Vagina (tissue), 2 donors: ENCODE results near the gene CBX6.

Experiments
- POLR2AphosphoS5 ChIP-seq, 2 donors: sonication (generic); formaldehyde crosslinking; IDR thresholded peaks; one replicate each; pipeline ENCODE4 v1.9.0; 2017; ENCODE audit warnings: antibody characterized with exemption in 2 of 2, mild to moderate bottlenecking in 2 of 2, low read depth in 1 of 2; ENCODE audit not compliant: insufficient read depth in 1 of 2
- TF ChIP-seq, protein P1 (sequence below), 3 experiments: fragments of 450-650 bp in 2 of 3; fragments of 200-600 bp in 1 of 3; sonication (generic) in 1 of 3; IDR thresholded peaks; one replicate each; pipeline ENCODE4 v1.5.1; 2017 to 2019; ENCODE audit warnings: antibody characterized with exemption in 3 of 3, mild to moderate bottlenecking in 2 of 3, moderate library complexity in 2 of 3

DNA sequence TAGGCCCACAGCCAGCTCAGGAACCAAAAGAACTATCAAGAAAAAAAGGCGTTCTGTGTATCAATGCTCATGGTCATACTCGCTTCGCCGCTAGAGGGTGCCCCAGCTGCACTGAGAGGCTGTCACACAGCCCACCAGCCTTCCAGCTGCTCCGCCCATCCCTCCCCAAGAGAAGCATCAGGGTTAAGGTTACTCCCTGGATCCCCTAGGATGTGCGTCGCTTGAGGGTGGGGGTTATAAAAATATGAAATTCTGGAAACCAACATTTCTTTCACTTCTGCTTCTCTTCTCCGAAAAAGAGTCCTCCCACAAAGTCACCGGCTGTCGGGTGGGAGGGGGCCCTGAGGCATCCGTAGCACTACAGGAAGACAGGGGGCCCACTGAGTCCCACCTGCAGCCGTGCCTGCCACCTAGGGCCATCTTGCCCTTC, 1.7 kb downstream of the CBX6 start:
- TF ChIP-seq, protein P1, sequence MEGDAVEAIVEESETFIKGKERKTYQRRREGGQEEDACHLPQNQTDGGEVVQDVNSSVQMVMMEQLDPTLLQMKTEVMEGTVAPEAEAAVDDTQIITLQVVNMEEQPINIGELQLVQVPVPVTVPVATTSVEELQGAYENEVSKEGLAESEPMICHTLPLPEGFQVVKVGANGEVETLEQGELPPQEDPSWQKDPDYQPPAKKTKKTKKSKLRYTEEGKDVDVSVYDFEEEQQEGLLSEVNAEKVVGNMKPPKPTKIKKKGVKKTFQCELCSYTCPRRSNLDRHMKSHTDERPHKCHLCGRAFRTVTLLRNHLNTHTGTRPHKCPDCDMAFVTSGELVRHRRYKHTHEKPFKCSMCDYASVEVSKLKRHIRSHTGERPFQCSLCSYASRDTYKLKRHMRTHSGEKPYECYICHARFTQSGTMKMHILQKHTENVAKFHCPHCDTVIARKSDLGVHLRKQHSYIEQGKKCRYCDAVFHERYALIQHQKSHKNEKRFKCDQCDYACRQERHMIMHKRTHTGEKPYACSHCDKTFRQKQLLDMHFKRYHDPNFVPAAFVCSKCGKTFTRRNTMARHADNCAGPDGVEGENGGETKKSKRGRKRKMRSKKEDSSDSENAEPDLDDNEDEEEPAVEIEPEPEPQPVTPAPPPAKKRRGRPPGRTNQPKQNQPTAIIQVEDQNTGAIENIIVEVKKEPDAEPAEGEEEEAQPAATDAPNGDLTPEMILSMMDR (IDR thresholded peaks at IDR 0.05) = peak; percentile 79 to 94 (median 89)
- TF ChIP-seq POLR2AphosphoS5 (IDR thresholded peaks at IDR 0.05; ENCODE audit: insufficient read depth in 1 of 2, low read depth in 1 of 2) = peak; percentile 30 to 41
